Measurements from ENCODE around the gene GRIP2. TPM values are rescaled to one million over a fixed set of nuclear protein-coding genes. Genes with fewer than 3 reads are reported as not detected.
A peak's percentile ranks its signal among the peaks of the same experiment; 100 is the strongest.

The GRIP2 gene
- total and polyA plus RNA-seq, 2 of the 4 experiments (the other 2 are of a cell fraction): 0.05 TPM; not detected in 1

DNA sequence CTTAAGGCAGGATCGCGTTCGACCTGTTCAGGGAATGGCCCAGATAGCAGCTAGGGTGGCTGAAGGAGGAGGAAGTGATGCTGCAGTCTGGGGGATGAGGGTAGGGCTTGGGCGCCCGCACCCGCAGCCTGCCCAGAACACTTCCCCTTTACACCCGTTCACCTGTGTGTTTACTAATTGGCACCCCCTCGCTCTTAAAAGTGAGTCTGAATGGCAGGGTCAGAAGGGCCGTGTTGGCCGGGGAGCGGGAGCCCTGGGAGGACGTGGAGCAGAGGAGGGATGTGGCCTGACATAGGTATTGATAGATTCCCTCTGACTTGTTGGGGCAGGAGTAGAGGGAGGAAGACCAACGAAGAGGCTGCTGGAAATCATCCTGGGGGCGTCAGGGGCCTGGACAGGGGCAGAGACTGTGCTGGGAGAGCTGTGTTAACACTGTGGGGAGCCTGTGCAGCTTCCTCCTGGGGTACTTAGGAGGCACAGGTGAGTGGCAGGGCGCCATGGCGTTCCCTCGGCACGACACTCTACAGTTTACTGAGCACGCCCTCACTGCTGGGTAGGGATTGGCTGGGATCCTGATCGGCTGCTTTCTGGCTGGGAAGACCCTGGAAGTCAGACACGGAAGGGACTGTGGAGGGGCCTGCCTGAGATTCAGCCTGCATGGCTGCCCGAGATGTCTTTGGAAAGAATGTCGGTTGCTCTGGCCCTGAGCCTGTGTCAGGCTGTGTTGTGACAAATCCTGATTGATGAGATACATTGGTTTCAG, 86.1 kb downstream of the GRIP2 start:
- Histone ChIP-seq H3K27ac (ENCODE audit: insufficient read depth, low read length) (peak overlapping the region; percentile 87), H3K14ac (replicated peaks; ENCODE audit: low read depth, low read length) (peak overlapping the region; percentile 69), H4K8ac (ENCODE audit: low read depth in 2 of 2, low read length in 2 of 2) (peak overlapping the region; percentile 63 to 76), H3K23ac (ENCODE audit: low read depth, low read length) (peak overlapping the region; percentile 61; the same call in 1 of the 2 replicates), H3K4me1 (ENCODE audit: control insufficient read depth, insufficient read depth, low read length) (peaks cover 22% of the 10 kb centered on the region), H3K36me3 (ENCODE audit: control insufficient read depth, insufficient read depth, low read length) (peaks cover 38% of the 10 kb centered on the region; the same call in 1 of the 2 replicates), H2AK9ac (replicated peaks; ENCODE audit: low read depth, low read length, poor library complexity) (peak overlapping the region; percentile 39), H3K4ac (ENCODE audit: low read depth, low read length) (peak overlapping the region; percentile 94), H4K20me1 (ENCODE audit: insufficient read depth, low read length) (peaks cover 4% of the 10 kb centered on the region; the same call in 1 of the 2 replicates), H2BK120ac (ENCODE audit: low read depth, low read length) (peak overlapping the region; percentile 93), H2BK20ac (ENCODE audit: low read depth, low read length) (peak overlapping the region; percentile 64), H2AK5ac (ENCODE audit: low read depth, low read length) (peak overlapping the region; percentile 93), H2BK15ac (ENCODE audit: low read depth, low read length) (peak overlapping the region; percentile 97), H2BK5ac (ENCODE audit: low read depth, low read length, poor library complexity, severe bottlenecking) (peak overlapping the region; percentile 95), H3K79me1 (ENCODE audit: low read depth in 1 of 2, low read length in 2 of 2) (peaks cover 5 to 30% of the 10 kb centered on the region in 2 experiments; a peak in 3 of 4 replicates), H3K27me3 (ENCODE audit: control insufficient read depth, insufficient read depth, low read length) (no peaks in the 10 kb centered on the region), H3K9me3 (ENCODE audit: control insufficient read depth, insufficient read depth, low read length) (no peaks in the 10 kb centered on the region), H3K18ac (ENCODE audit: low read depth, low read length) (peak overlapping the region; percentile 91), H2AFZ (replicated peaks; ENCODE audit: low read length, poor library complexity) (no peak overlapping the region), H4K5ac (ENCODE audit: low read depth, low read length) (peak overlapping the region; percentile 82), H3K9me1 (ENCODE audit: insufficient read depth, low read length) (peaks cover 26% of the 10 kb centered on the region), H3K56ac (ENCODE audit: extremely low read depth, insufficient read depth, low read length) (no peak overlapping the region), H3K4me2 (ENCODE audit: low read depth, low read length) (no peak overlapping the region), H3K4me3 (ENCODE audit: insufficient read depth, low read depth, low read length) (no peak overlapping the region), H3K9ac (ENCODE audit: low read depth, low read length) (peak overlapping the region; percentile 1; the same call in 1 of the 2 replicates), H4K91ac (ENCODE audit: insufficient read depth, low read depth, low read length) (peak overlapping the region; percentile 94)
- dilution Hi-C loops (cut with HindIII; ENCODE audit: low sequenced_read_pairs, unreplicated experiment): no loop called here
- BruUV-seq (replicated peaks): no TSS peak
- ATAC-seq (ENCODE audit: low read depth) (no peak), DNase-seq (no peak)
- ChIA-PET CTCF (interaction anchor here (1.0 to 1.9 kb wide), 2 partner anchors 8 to 250 kb away, joined by 3 to 6 read pairs; no protein-coding TSS in a partner anchor), POLR2A (ENCODE audit: unreplicated experiment) (interaction anchor here (0.5 to 0.6 kb wide), 2 partner anchors 34 to 526 kb away, joined by 3 read pairs; no protein-coding TSS in a partner anchor)
- in situ Hi-C loops (cut with MboI; ENCODE audit: low sequenced_read_pairs): no loop called here
- 86% methylated on average over 4 of the region's 23 CpGs; no CpG with 5 or more reads in 1 of the 2 experiments for WGBS, 2 experiments (ENCODE audit: extremely low coverage in 2 of 2, insufficient read length in 1 of 2)
- no peak for TF ChIP-seq BHLHE40 (IDR thresholded peaks at IDR 0.05; ENCODE audit: low read depth, low read length)
- no peak for TF ChIP-seq CHD1 (IDR thresholded peaks at IDR 0.05; ENCODE audit: low read depth, low read length)
- TF ChIP-seq SMC3 (IDR thresholded peaks at IDR 0.05; ENCODE audit: low read depth, low read length): no peak
- TF ChIP-seq RAD21 (IDR thresholded peaks at IDR 0.05; ENCODE audit: low read length): no peak
- TF ChIP-seq, protein P1, sequence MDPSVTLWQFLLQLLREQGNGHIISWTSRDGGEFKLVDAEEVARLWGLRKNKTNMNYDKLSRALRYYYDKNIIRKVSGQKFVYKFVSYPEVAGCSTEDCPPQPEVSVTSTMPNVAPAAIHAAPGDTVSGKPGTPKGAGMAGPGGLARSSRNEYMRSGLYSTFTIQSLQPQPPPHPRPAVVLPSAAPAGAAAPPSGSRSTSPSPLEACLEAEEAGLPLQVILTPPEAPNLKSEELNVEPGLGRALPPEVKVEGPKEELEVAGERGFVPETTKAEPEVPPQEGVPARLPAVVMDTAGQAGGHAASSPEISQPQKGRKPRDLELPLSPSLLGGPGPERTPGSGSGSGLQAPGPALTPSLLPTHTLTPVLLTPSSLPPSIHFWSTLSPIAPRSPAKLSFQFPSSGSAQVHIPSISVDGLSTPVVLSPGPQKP (IDR thresholded peaks at IDR 0.05; ENCODE audit: borderline replicate concordance, low read depth, low read length): no peak
- no peak for TF ChIP-seq POLR2A (IDR thresholded peaks at IDR 0.05; ENCODE audit: low read depth, low read length)
- no peak for TF ChIP-seq FOS (IDR thresholded peaks at IDR 0.05; ENCODE audit: low read depth, low read length)
- intact Hi-C loops (cut with micrococcal nuclease): loop anchor here (2.0 kb wide), 1 partner anchor 51 kb away; the partner anchor contains the start of gene SLC6A6

All from IMR-90 (cell line).